Activated T-cell treated with anti-CD3 and anti-CD28 coated beads, Interleukin-2, amount 50 U/mL, for 1 hour (primary cell): ENCODE results near the gene CCDC177.

Experiments
- DNase-seq: peaks from one replicate; pipeline ENCODE4 v3.0.0-alpha.2; 2020

The CCDC177 gene

GRCh38 chr14:69595336-69595735 lies 20.7 kb upstream of the CCDC177 start:
- DNase-seq = no peak

DNA sequence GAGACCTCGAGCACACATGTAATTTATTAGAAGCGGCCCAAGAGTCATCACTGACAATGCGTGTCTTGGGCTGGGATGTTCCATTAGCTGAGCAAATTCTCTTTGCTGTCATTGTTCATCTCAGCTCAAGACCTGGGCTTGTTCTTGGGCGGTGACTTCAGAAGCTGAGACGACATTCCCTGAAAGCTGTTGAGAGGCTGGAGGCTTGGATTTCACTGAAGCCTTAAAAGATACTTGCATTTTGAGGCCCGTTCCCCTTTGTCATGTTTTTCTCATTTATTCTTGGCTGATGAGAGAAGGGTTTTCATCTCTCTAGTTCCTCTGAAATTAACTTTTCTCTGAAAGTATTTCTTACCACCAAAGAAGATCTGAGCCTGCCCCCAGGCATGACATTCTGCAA lies 20.2 kb upstream of the CCDC177 start:
- DNase-seq = no peak

DNA sequence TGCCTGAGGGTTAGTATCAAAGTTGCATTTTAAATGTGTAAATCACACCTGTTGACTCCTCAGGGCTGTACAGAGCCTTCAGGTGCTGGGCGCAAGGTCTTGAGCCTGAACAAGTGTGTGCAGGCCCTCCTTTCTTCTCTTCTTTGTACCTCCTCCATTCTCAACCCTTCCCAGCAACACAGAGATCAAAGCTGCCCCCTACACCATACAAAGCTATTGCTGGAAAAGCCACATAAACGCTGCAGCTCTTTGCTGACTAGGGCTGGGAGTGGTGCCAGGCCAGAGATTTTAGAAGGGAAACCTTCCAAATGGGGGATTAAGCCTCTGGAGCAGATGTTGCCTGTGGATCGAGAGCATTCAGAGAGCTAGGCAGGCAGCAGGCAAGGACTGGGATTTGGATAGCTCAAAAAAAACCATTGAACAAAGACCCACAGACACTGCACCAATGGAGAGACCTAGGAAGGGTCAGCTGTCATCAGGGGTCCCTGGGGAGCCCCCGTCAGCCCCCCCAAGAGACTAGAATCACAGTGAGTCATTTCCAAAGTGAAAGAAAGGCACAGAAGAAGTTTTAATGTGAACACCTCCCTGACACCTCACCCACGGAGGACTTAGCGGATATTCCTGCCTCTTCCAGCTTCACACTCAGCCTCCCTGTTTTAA lies 18.5 kb upstream of the CCDC177 start:
- no peak for DNase-seq

DNA sequence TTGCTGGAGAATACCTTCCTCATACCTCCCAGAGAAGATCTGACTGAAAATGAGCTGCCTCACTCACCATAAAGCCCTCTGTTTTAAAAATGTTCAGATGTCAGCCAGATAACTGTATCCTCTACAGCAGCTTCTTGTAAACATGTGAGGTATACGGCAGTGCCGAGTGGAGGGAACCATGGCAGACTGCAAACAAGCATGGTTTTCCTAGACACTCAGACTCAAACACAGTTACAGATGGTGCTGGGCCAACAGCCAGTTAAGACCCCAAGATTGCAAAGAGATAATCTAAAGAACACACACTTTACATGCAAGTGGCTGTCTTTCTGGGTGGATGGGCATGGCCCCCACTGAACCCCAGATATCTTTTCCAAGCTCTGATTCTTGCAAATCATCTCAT lies 16.6 kb upstream of the CCDC177 start:
- no peak for DNase-seq

DNA sequence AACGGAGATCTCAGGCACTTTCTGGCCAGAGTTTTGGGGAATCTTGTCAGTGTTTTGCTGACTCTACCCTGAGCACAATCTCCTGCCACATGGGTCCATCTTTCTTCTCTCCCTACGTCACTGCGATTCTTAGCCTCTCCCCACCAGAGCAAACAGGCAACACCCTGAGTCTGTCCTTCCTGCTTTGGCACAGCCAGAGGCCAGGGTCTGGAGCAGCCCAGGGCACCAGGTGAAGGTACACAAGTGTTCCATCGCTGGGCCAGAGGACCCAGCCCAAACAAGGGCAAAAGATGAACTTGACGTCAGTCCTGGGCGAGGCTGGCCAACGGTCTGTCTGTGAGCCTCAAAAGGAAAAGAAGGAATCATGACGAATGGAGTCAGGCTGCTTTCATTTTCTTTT lies 12.7 kb upstream of the CCDC177 start:
- no peak for DNase-seq

GRCh38 chr14:69586404-69586803 lies 11.7 kb upstream of the CCDC177 start:
- no peak for DNase-seq

DNA sequence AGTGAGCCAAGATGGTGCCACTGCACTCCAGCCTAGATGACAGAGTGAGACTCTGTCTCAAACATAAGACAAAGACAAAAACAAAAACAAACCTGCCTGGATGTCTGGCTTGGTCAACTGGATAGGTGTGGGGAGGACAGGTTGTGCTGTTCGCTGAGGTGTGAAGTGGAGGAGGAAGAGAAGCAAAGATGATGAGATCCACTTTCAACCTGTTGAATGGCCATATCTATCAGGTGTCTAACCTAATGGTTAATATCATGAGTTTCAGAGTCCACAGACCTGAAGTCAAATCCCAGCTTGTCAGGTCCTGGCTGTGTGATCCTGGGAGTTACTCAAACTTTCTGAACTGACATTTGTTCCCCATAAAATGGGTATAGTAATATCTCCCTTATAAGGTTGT lies 9.7 kb upstream of the CCDC177 start:
- DNase-seq = no peak

- no peak for DNase-seq
Observed at GRCh38 chr14:69582829-69583228, 8.2 kb upstream of the CCDC177 start.

- no peak for DNase-seq
Observed at GRCh38 chr14:69582212-69582611, 7.5 kb upstream of the CCDC177 start.

DNA sequence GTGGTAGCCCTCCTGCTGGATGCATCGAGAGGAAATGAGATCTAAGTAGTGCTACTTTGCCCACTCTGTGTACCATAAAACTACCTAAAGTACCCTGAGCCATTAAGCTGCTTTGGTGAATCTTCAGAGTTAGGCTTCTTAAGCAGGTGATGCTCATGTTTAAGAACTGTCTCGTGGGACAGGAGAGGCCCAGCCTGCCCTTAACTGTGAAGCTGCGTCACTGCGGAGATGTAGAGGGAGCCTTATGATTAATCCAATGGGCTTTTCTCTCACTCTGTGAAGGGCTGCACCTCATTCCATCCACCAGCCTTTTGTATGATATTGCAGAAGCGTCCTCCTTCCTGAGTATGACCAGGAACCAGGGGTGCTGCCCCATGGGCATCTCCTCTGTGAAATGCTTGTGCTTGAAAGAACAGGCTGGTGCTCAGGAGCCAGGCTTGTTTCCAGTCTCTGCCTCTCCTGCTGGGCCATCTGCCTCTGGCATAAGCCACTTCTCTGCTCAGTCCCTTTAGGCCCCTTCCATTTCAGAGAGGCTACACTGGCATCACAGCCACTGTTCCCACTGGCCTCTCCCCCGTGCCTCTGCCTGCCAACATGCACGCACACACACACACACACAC lies 6.8 kb upstream of the CCDC177 start:
- DNase-seq = no peak

- DNase-seq = no peak
Observed at GRCh38 chr14:69580009-69580577, 5.4 kb upstream of the CCDC177 start.

- DNase-seq = no peak
Observed at GRCh38 chr14:69579476-69579875, 4.8 kb upstream of the CCDC177 start.

GRCh38 chr14:69574954-69575295 lies 254 bp upstream of the CCDC177 start:
- no peak for DNase-seq

GRCh38 chr14:69573831-69574262 lies 824 bp downstream of the CCDC177 start:
- peak; percentile 23 for DNase-seq

GRCh38 chr14:69573205-69573830 lies 1.4 kb downstream of the CCDC177 start:
- no peak for DNase-seq

DNA sequence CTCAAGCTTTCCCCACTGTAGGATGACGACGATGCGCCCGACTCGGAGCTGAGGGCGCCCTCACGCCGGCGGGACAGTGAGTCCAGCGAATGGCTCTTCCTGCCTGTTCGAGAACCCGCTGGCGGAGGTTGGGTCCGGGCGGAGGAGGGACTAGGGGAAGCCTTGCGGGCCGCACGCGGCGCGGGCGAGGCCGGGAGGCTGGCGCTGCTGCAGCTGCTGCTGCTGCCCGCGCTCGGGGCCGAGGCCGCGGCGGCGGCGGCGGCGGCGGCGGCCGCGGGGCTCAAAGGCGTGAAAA lies 1.9 kb downstream of the CCDC177 start:
- DNase-seq = no peak

DNA sequence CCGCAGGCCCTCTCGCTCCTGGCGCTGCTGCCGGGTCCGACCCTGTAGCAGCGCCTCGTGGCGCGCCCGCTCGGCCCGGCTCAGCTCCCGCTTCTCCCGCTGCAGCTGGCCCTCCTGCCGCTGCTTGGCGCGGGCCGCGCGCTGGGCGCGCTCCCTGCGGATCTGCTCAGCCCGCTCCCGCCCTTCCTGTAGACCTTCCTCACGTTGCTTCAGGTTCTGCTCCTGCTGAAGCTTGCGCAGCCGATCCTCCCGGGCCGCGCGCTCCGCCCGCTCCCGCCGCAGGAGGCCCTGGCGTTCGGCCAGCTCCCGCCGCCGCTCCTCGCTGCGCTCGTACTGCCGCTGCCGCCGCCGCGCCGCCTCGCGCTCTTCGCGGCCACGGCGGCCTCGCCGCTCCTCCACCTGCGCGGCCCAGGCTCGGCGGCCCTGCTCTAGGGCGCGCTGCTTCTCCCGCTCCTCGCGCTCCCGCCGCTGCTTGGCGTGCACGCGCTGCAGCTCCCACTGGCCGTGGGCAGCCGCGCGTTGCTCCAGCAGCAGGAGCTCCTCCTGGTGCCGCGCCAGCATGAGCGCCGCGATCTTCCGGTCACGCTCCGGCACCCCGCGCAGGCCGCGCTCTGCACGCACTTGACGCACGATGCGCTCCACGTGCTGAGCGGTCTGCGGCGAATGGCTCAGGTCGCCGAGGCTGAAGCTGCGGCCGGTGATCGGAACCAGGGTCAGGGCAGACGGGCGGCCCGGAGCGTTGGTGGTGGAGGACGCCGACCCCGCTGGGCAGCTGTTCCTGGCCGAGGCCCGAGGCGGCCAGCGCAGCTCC lies 2.4 kb downstream of the CCDC177 start:
- DNase-seq = no peak

GRCh38 chr14:69571449-69572029 lies 3.1 kb downstream of the CCDC177 start:
- no peak for DNase-seq

- DNase-seq = no peak
Observed at GRCh38 chr14:69570836-69571330, 3.8 kb downstream of the CCDC177 start.

DNA sequence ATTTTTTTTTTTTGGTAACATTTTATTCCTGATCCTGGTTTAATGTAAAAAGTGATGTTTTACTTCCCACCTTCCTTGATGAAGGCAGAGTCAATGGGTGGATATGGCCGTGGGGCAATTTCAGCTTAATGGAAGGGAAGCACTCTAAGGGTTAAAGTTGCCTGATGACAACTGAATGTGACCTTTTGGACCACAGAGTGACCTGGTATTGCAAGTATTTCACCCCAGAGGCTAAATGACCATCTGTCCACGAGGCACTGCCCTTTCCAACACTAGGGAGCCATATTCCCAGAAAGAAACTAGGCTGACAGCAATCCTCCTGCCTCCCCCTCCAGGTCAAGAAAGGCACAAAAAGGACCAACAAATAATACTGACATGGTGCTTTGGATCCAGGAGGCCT lies 4.8 kb downstream of the CCDC177 start:
- DNase-seq = no peak

DNA sequence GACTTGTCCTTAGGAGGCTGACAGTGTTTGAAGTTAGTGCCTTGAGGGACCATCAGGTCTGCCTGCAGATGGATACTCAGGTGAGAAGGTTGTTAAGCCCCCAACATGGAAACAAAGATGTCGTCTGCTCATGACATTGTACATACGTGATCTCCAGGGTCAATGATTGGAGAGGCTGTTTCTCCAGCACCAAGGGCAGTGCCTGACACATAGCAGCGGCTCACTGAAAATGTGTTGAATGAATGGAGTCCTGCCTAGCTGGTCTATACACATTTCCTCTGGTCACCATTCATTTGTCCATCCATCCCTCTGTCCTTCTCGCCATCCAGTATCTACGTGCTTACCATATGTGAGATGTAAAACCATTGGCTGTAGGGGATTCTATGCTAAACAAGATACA lies 7.1 kb downstream of the CCDC177 start:
- DNase-seq = no peak

DNA sequence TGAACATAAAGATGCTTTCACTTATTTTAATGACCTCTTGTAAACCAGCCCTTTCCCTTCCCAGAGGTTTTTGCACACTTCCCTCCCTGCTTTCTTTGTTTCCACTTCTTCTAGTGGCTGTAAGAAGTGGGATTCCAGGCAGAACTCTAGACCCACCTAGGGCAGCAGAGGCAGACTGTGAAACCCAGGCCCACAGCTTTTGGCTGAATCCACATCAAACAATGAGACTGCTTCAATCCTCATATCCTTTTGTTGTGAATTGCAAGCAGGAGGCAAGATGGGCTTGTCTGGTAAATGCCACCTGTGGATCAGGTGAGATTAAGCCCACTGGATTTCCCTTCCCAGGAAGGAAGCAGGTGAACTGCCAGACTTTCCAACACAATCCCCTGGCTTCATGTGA lies 12.8 kb downstream of the CCDC177 start:
- no peak for DNase-seq

- DNase-seq = no peak
Observed at GRCh38 chr14:69560826-69561225, 13.8 kb downstream of the CCDC177 start.
